ENCODE results near the gene ITGA11.

- no peak for TF ChIP-seq CTCF (conservative IDR thresholded peaks at IDR 0.05; ENCODE audit: low read length)
- TF ChIP-seq EZH2phosphoT487 (IDR thresholded peaks at IDR 0.05; ENCODE audit: borderline replicate concordance, low read depth, low read length): no peak
These were observed 120.0 kb downstream of the ITGA11 start for GRCh38 chr15:68311859-68312557.
